GM12875 (cell line): ENCODE data around the gene TCP1.

Source experiments
- H3K4me3 ChIP-seq: one replicate; pipeline ENCODE4 v1.5.1; 2011; ENCODE audit warnings: low read depth, low read length, control low read depth
- CTCF ChIP-seq: IDR thresholded peaks from 2 replicates; pipeline ENCODE4 v1.5.1; 2011; ENCODE audit warnings: low read depth, mild to moderate bottlenecking, control low read depth, inconsistent platforms, low read length, moderate library complexity, borderline replicate concordance; ENCODE audit not compliant: insufficient read depth

The TCP1 gene

GRCh38 chr6:159772196-159772595 lies 17.2 kb downstream of the TCP1 start:
- H3K4me3 ChIP-seq, result no peak overlapping the region
- no peak for TF ChIP-seq CTCF

GRCh38 chr6:159769470-159769869 lies 19.9 kb downstream of the TCP1 start:
- TF ChIP-seq CTCF, result no peak
- no peak overlapping the region for H3K4me3 ChIP-seq

- no peak overlapping the region for H3K4me3 ChIP-seq
- TF ChIP-seq CTCF, result no peak
Observed at GRCh38 chr6:159766906-159767305, 22.5 kb downstream of the TCP1 start.

- peak overlapping the region; percentile 65 for H3K4me3 ChIP-seq
- TF ChIP-seq CTCF, result no peak
Observed at GRCh38 chr6:159762681-159763293, 26.6 kb downstream of the TCP1 start.

GRCh38 chr6:159761873-159762680 lies 27.3 kb downstream of the TCP1 start, which contains the start of gene ACAT2:
Gene ACAT2 (plus strand): TSS chr6:159762045. CDS start chr6:159762088, 43 bp downstream.
- no peak for TF ChIP-seq CTCF
- H3K4me3 ChIP-seq, result peak within 1 kb of the TSS; percentile 65

GRCh38 chr6:159761129-159761872 lies 28.1 kb downstream of the TCP1 start:
- no peak for TF ChIP-seq CTCF
- H3K4me3 ChIP-seq, result peak overlapping the region; percentile 55
